NOMO-1 (cell line): Measurements from ENCODE around the gene FAM107A.

Source experiments
- DNase-seq, 2 experiments: peaks; one replicate each; lab custom pipeline; 2025; ENCODE audit not compliant: unreplicated experiment in 2 of 2; lab: John Stamatoyannopoulos, UW

FAM107A gene

GRCh38 chr3:58594117-58594516 lies 16.9 kb upstream of the FAM107A start:
- no peak for DNase-seq

DNA sequence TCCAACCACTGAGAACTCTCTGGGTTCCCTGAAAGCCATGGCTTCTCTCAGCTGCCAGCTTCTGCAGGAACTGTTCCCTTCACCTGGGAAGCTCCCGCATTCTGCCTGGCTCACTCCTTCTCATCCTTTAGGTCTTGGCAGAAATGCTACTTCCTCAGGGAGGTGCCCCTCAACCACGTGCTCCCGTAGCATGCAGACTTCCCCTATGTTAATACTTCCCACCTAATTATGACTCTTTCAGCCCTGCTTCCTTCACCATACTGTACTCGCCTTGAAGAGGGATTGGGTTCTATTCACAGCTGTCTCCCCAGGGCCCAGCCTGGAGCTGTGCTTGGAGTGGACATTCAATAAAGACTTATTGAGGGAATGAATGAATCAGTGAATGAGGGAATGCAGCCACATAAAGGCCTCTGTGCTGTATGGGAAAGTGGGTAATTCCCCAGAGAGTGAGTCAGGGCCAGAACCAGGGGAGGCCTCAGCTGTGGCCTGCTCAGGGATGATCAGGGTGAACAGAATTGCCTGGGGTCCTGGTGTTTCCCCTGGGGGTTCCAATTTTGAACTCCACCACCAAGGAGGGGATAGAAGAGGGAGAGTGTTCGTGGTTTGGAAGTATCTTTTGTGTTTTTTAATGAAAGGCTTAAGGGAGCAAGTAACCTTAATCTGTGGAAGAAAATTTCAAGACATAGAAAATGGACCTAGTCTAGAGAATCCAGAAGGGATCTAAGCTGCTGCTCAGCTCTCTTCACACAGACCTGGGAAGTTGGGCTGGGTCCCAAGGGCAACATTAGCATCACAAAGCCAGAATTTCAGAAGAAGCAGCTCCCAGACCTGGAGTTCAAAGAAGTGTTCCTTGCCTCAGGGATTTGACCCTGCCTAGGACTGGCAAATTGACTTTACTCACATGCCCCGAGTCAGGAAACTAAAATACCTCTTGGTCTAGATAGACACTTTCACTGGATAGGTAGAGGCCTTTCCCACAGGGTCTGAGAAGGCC lies 14.6 kb upstream of the FAM107A start:
- DNase-seq = no peak

GRCh38 chr3:58588030-58588614 lies 10.9 kb upstream of the FAM107A start:
- no peak for DNase-seq

DNA sequence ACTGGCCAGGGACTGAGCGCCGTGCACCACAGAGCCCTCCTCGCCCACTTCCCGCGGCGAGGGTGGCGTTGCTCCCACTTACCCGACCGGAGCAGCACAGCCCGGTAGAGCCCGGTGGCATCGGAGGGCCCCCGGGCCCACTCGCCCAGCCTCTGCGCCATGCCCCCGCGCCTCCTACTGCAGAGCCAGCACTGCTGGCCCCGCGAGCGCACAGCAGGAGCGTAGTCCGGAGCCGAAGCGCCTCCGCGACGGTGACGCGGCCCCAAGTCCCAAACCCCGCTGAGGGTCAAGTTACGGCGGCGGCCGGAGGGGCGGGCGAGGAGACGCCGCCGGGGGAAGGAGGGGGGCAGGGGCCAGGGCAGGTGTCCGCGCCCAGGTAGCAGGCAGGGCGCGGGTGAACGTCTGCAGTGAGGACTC lies 9.6 kb upstream of the FAM107A start:
- DNase-seq = no peak

GRCh38 chr3:58585994-58586393 lies 8.8 kb upstream of the FAM107A start:
- DNase-seq = no peak

GRCh38 chr3:58585005-58585786 lies 8.0 kb upstream of the FAM107A start:
- peak; percentile 60 to 75 for DNase-seq

DNA sequence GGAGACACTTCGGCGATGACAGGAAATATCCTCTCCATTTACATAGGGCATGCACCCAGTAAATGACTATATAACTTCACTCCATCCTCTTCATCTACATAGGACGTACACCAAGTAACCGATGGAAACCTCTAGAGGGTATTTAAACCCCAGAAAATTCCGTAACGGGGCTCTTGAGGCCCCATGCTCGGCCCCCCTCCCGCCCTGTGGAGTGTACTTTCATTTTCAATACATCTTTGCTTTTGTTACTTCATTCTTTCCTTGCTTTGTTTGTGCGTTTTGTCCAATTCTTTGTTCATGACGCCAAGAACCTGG lies 7.5 kb upstream of the FAM107A start:
- DNase-seq = no peak

GRCh38 chr3:58581328-58582091 lies 4.3 kb upstream of the FAM107A start:
- DNase-seq = no peak

GRCh38 chr3:58580826-58581327 lies 3.7 kb upstream of the FAM107A start:
- DNase-seq = no peak

GRCh38 chr3:58578873-58579272 lies 1.7 kb upstream of the FAM107A start:
- DNase-seq = no peak

GRCh38 chr3:58576716-58577115 lies 475 bp downstream of the FAM107A start:
- no peak for DNase-seq

DNA sequence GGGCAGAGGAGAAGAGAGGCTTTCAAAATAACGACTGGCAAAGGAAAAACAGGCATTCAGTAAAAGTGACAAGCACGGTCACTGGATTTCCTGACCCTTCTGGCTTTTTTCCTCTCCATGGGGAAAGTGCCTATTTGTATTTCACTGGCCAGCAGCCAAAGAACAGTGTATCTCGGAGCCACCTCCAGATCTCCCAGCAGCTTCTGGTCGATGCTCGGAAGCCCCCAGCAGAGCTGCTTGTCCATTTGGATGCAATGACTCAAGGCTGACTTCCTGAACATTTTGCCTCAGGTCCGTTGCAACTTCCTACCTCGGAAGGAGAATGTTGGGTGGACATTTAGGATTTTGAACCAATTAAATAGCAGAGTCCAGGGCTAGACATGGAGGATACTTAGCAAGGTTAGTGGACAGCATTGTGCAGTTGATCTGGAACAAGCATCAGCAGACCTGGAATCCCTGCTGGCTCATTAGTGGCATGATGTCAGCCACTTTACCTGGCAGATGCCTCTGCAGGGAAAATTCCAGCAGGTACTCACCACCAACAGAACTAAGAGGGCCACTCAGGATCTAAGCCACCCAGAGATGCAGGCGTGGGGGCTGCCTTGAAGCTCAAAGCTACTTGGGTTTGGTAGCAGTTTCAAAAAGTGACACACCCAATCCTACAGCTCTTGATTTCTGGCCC lies 1.1 kb downstream of the FAM107A start:
- no peak for DNase-seq

- no peak for DNase-seq
These were observed 2.5 kb downstream of the FAM107A start for GRCh38 chr3:58574682-58575081.

DNA sequence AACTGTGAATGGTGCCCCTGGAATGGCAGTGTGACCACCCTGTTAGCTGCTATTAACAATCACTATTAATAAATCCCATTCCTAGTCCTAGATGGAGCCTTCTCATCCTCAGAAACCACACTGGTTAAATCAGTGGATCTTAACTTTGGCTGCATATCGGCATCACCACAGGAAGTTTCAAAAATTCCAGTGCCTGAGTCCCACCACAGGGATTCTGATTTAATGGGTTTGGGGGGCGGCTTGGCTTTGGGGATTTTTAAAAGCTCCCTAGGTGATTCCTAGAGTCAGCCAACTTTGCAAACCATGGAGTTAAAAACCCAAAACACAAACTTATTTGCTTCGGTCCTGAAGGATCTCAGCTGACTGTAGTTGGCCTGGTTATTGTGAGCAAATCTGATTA lies 3.1 kb downstream of the FAM107A start:
- no peak for DNase-seq

GRCh38 chr3:58573640-58574039 lies 3.6 kb downstream of the FAM107A start:
- DNase-seq = no peak

DNA sequence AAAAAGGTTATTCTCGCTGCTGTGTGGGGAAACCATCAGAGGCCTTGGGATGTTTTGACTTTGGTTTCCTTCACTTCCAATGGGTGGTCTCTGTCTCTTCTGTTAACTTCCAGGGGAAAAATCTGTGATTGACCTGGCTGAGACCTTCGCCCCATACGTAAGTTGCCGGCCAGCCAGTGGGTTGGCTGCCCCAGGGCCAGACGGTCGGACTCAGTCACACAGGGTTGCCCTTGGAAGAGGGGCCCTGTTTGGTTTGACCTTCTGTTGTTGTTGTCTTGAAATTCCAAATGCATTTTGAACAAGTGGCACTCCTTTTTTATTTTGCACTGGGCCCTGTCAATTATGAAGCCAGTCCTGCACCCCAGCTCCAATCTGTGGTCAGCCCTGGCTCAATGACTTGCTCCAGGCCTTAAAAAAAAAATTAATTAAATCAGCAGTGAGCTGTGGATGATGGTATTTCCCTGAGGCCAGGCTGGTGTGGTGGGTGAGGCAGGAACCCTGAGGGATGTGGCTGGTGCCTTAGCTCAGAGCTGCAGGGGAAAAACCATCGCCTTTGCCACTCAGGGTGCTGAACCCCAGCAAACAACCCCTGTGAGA lies 4.5 kb downstream of the FAM107A start:
- no peak for DNase-seq

GRCh38 chr3:58572013-58572633 lies 5.1 kb downstream of the FAM107A start:
- peak in 1 of 2 experiments; percentile 33 for DNase-seq

- no peak for DNase-seq
These were observed 6.3 kb downstream of the FAM107A start for GRCh38 chr3:58570851-58571250.
